Pulmonary artery endothelial cell (primary cell): Measurements from ENCODE around the gene KEAP1. TPM values are rescaled to one million over a fixed set of nuclear protein-coding genes. Genes with fewer than 3 reads are reported as not detected.

Experiments
- DNase-seq: peaks from one replicate; pipeline ENCODE4 v3.0.0-alpha.2; 2011; ENCODE audit warnings: low read depth, low spot score
- total RNA-seq: library from RNA; depleted of rRNA; stranded (reverse); fragments of >200 nt; gene quantifications from 2 replicates; pipeline ENCODE4 v1.2.3, GENCODE V29; 2014

The KEAP1 gene
- total RNA-seq, 1 donor from 2014 or later, result 86.3 TPM

GRCh38 chr19:10450853-10451609 is 52.1 kb downstream of the KEAP1 start:
- no peak for DNase-seq

- DNase-seq, result no peak
Measured at GRCh38 chr19:10450191-10450852, 52.8 kb downstream of the KEAP1 start.

DNA sequence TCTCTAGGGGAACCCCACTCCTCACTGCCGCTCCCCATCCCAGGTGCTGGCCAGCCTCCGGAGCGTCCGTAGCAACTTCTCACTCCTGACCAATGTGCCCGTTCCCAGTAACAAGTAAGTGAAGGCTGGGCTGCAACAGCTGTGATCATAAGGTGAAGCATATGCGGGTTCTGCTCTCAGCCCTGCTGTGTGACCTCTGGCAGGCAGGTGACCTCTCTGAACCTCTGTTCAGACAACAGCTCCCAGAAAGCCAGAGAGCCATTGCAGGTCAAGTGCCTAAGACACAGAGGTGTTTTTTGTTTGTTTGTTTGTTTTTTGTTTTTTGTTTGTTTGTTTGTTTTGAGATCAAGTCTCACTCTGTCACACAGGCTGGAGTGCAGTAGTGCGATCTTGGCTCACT is 54.1 kb downstream of the KEAP1 start:
- DNase-seq, result no peak

DNA sequence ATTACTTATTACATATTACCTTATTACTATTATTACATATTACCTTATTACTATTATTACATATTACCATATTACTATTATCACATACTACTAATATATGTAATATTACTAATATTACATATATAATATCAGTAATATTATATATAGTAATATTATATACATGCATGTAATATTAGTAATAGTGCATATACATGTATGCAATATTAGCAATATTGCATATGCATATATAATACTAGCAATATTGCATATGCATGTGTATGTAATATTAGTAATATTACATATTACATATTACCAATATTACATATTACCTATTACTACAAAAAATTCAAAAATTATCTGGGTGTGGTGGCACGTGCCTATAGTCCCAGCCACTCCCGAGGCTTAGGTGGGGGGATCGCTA is 60.5 kb downstream of the KEAP1 start:
- no peak for DNase-seq

DNA sequence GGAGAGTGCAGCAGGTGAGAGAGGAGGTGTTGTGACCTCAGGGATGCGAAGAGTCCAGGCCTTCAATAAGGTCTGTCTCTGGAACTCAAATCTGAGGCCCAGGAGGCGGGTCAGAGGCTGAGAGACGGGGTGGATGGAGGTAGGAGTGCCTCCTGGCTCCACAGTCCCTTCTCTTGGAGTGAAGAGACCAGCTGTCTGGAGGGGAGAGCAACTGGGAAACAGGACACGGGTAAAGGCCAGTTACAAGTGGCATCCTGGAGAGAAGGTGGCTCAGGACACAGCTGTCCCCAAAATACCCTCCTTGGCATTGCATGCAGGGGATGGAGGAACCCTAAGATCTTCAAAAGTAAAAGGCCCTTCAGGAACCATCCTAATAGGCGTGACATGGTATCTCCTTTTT is 63.6 kb downstream of the KEAP1 start:
- no peak for DNase-seq

Other genes with a start within 250 kb of the KEAP1 start
- gene ICAM1, start 232.2 kb downstream of the KEAP1 start, total RNA-seq, result 20.1 and 42.0 TPM in 2 replicates
- 0.40 and 0.95 TPM in 2 replicates for gene ICAM4, start 216.4 kb downstream of the KEAP1 start, total RNA-seq
- gene ICAM5, start 213.4 kb downstream of the KEAP1 start, total RNA-seq, result 0.13 and 0.25 TPM in 2 replicates
- gene ZGLP1, start 193.5 kb downstream of the KEAP1 start, total RNA-seq, result 0.26 and 0.56 TPM in 2 replicates
- gene FDX2, start 187.3 kb downstream of the KEAP1 start, total RNA-seq, result 21.8 and 25.8 TPM in 2 replicates
- gene RAVER1, start 169.8 kb downstream of the KEAP1 start, total RNA-seq, result 10.3 and 13.8 TPM in 2 replicates
- gene ICAM3, start 163.7 kb downstream of the KEAP1 start, total RNA-seq, result 11.1 TPM in 2 replicates
- gene TYK2, start 122.8 kb downstream of the KEAP1 start, total RNA-seq, result 96.9 and 143 TPM in 2 replicates
- 335 and 371 TPM in 2 replicates for gene CDC37, start 99.8 kb downstream of the KEAP1 start, total RNA-seq
- 2.6 and 2.7 TPM in 2 replicates for gene PDE4A, start 82.8 kb downstream of the KEAP1 start, total RNA-seq
- not detected in 2 replicates for gene S1PR5, start 14.1 kb upstream of the KEAP1 start, total RNA-seq
- 12.1 and 12.5 TPM in 2 replicates for gene ATG4D, start 40.5 kb upstream of the KEAP1 start, total RNA-seq
- gene KRI1, start 62.7 kb upstream of the KEAP1 start, total RNA-seq, result 9.8 and 13.7 TPM in 2 replicates
- 4.7 and 4.9 TPM in 2 replicates for gene CDKN2D, start 65.6 kb upstream of the KEAP1 start, total RNA-seq
- not detected in 2 replicates for gene AP1M2, start 84.0 kb upstream of the KEAP1 start, total RNA-seq
- gene SLC44A2, start 122.2 kb upstream of the KEAP1 start, total RNA-seq, result 27.3 and 31.0 TPM in 2 replicates
- gene ILF3, start 151.0 kb upstream of the KEAP1 start, total RNA-seq, result 148 and 178 TPM in 2 replicates
- 34.6 and 42.4 TPM in 2 replicates for gene QTRT1, start 198.1 kb upstream of the KEAP1 start, total RNA-seq
- 116 and 131 TPM in 2 replicates for gene DNM2, start 214.7 kb upstream of the KEAP1 start, total RNA-seq